K562 (cell line): Measurements from ENCODE around the gene MPHOSPH9. TPM values are rescaled to one million over a fixed set of nuclear protein-coding genes. Genes with fewer than 3 reads are reported as not detected.

Source experiments
- CBX8 ChIP-seq: fragments of 200-600 bp; sonication (generic); IDR thresholded peaks from 2 replicates; pipeline ENCODE4 v1.6.1; 2012; ENCODE audit warnings: borderline replicate concordance, mixed run types, low read depth, mild to moderate bottlenecking, moderate library complexity, mixed read lengths, low read length, control low read depth, inconsistent platforms; ENCODE audit not compliant: poor library complexity, severe bottlenecking; ENCODE audit errors: extremely low read depth
- COPS2 ChIP-seq: fragments of 450-650 bp; conservative IDR thresholded peaks from 2 replicates; pipeline ENCODE4 v1.6.1; 2016; ENCODE audit warnings: mild to moderate bottlenecking, moderate library complexity
- CTCFL ChIP-seq: IDR thresholded peaks from 2 replicates; pipeline ENCODE4 v1.6.1; 2011; ENCODE audit warnings: borderline replicate concordance, low read depth, mild to moderate bottlenecking, moderate library complexity, low read length; ENCODE audit not compliant: insufficient read depth, poor library complexity, severe bottlenecking
- MLX ChIP-seq, 2 experiments: fragments of 450-650 bp in 1 of 2; sonication (generic) in 1 of 2; formaldehyde crosslinking; conservative IDR thresholded peaks; 2 replicates each; pipeline versions ENCODE4 v1.4.0 to v1.8.1; 2020 to 2022; ENCODE audit warnings: mild to moderate bottlenecking in 1 of 2, missing genetic modification reagents in 1 of 2
- MYC ChIP-seq, 2 experiments: fragments of 250-450 bp in 1 of 2; sonication (Bioruptor Pico) in 1 of 2; IDR thresholded peaks; 2 replicates each; pipeline versions ENCODE4 v1.5.1 to v1.6.1; 2012 to 2021; ENCODE audit warnings: low read depth in 2 of 2, borderline replicate concordance in 1 of 2, improper control_type of control experiment in 1 of 2, low read length in 1 of 2, mild to moderate bottlenecking in 1 of 2, moderate library complexity in 1 of 2
- NR2C1 ChIP-seq, 2 experiments: fragments of 450-650 bp; IDR thresholded peaks; 2 replicates each; pipeline ENCODE4 v1.6.1; 2017; ENCODE audit warnings: mild to moderate bottlenecking in 2 of 2, antibody characterized with exemption in 1 of 2, inconsistent platforms in 1 of 2, missing compliant biosample characterization in 1 of 2, missing genetic modification characterization in 1 of 2
- PKNOX1 ChIP-seq: fragments of 450-650 bp; IDR thresholded peaks from 2 replicates; pipeline ENCODE4 v1.6.1; 2016
- RB1 ChIP-seq: fragments of 450-650 bp; IDR thresholded peaks from 2 replicates; pipeline ENCODE4 v1.6.1; 2017; ENCODE audit warnings: low read depth, mild to moderate bottlenecking
- THRAP3 ChIP-seq: fragments of 450-650 bp; IDR thresholded peaks from 2 replicates; pipeline ENCODE4 v1.6.1; 2016; ENCODE audit warnings: mild to moderate bottlenecking, inconsistent platforms, borderline replicate concordance
- ZC3H11A ChIP-seq: IDR thresholded peaks from 2 replicates; pipeline ENCODE4 v1.6.1; 2012; ENCODE audit warnings: low read depth, low read length, improper control_type of control experiment
- ZNF121 ChIP-seq: sonication (generic); formaldehyde crosslinking; conservative IDR thresholded peaks from 2 replicates; pipeline ENCODE4 v1.8.0; 2022; ENCODE audit warnings: missing genetic modification reagents
- polyA plus RNA-seq, 8 experiments: library from polyadenylated mRNA; depleted of rRNA in 4 of 8; stranded (reverse) in 5 of 8; unstranded in 3 of 8; fragments of >200 nt; fragmentation: Nextera tagmentation in 2 of 8; fragmentation: Illumina TruSeq in 1 of 8; extraction: Ambion mirVana in 2 of 8; extraction: Trizol in 1 of 8; gene quantifications; 2 replicates each; pipeline versions ENCODE4 v1.2.1 to v1.2.3, GENCODE V29; 2011 to 2014; ENCODE audit warnings: inconsistent platforms in 1 of 8, missing spikeins in 1 of 8
- total RNA-seq, 7 experiments: library from RNA; depleted of rRNA in 6 of 7; stranded (reverse); fragments of >200 nt in 6 of 7; fragmentation: Illumina TruSeq in 2 of 7; extraction: Trizol in 2 of 7; gene quantifications; 2 replicates each; pipeline versions ENCODE4 v1.2.1 to v1.2.3, GENCODE V29; 2011 to 2021; ENCODE audit warnings: low replicate concordance in 1 of 7

Gene MPHOSPH9
- total and polyA plus RNA-seq, 9 of the 15 experiments (the other 6 are each of a cell fraction or from before 2014, with no cell fraction given), result 14.2 to 103 (median 54.5) TPM

- TF ChIP-seq PKNOX1 (no peak), CTCFL (peak; percentile 75), MYC (IDR thresholded peaks at IDR 0.05; ENCODE audit: low read depth, low read length) (no peak), MYC (CRISPR knock-in tag; IDR thresholded peaks at IDR 0.05; ENCODE audit: borderline replicate concordance, low read depth) (no peak), NR2C1 (IDR thresholded peaks at IDR 0.05) (no peak), NR2C1 (tag; IDR thresholded peaks at IDR 0.05) (no peak), RB1 (peak; percentile 80), THRAP3 (no peak), ZC3H11A (no peak), ZNF121 (CRISPR knock-in tag) (no peak), CBX8 (no peak), MLX (CRISPR knock-in tag; conservative IDR thresholded peaks at IDR 0.05) (no peak), COPS2 (no peak)
Measured at GRCh38 chr12:123150744-123151456, 82.0 kb downstream of the MPHOSPH9 start, which contains the start of gene PITPNM2 (continued).
